ENCODE measurements around the gene ZSCAN21.
"Not testable (repeated sequence)": the region's sequence is repeated elsewhere in the genome, so short reads cannot be mapped to it uniquely, and the experiment has no call there.

The ZSCAN21 gene

DNA sequence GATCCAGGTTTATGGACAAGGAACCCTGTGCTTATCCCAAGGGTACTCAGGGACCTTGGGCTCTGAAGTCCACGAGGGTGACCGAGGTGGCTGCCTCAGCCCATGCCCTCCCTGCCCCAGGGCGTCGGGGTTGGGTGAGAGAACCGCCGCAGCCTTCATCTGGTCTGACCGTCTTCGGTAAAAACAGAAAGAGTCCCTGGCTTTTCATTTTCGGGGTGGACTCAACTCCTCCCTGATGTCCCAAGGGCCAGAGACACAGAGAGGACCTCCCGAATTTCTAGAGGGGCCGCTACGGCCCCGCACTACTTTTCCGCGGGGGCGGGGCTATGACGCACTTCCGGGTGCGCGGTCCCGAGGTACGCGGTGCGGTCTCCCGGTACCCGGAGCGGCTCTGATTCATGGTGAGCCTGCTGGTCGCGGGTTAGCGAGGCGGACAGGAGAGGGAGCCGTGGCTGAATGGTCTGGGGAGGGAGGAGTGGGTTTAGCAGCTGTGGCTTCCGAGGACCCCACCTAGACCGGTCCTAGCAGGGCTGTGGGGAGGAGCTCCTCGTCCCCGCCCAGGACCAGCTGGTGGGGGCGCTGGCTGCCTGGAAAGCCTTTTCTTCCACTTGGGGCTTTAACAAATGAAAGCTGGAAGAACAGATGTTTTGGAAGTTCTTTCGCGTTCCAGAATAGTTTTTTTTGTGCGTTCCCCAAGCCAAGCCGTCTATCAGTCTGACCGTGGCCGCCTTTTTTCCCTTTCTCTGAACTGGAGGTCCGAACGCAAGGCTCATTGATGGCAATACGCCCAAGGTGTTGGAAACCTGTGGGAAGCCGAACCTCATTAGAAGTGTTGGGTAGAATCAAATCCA lies at the start of gene ZSCAN21:
TSS of gene ZSCAN21 (plus strand) at position 334 of the 851 bp plus-strand sequence. CDS start 7,233 bp downstream, outside the sequence.
- peak; percentile 95 for DNase-seq

DNA sequence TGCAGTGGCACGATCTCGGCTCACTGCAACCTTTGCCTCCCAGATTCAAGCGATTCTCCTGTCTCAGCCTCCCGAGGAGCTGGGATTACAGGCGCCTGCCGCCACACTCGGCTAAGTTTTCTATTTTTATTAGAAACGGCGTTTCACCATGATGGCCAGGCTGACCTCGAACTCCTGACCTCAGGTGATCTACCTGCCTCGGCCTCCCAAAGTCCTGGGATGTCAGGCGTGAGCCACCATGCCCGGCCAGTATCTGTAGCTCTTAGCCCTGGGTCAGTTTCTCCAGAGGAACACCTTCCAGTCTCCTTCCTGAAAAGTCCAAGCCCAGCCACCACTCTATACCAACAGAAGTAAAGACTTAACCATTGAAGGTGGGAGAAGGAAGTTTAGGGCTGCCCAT lies 49.3 kb upstream of the ZSCAN21 start:
- no peak for DNase-seq

DNA sequence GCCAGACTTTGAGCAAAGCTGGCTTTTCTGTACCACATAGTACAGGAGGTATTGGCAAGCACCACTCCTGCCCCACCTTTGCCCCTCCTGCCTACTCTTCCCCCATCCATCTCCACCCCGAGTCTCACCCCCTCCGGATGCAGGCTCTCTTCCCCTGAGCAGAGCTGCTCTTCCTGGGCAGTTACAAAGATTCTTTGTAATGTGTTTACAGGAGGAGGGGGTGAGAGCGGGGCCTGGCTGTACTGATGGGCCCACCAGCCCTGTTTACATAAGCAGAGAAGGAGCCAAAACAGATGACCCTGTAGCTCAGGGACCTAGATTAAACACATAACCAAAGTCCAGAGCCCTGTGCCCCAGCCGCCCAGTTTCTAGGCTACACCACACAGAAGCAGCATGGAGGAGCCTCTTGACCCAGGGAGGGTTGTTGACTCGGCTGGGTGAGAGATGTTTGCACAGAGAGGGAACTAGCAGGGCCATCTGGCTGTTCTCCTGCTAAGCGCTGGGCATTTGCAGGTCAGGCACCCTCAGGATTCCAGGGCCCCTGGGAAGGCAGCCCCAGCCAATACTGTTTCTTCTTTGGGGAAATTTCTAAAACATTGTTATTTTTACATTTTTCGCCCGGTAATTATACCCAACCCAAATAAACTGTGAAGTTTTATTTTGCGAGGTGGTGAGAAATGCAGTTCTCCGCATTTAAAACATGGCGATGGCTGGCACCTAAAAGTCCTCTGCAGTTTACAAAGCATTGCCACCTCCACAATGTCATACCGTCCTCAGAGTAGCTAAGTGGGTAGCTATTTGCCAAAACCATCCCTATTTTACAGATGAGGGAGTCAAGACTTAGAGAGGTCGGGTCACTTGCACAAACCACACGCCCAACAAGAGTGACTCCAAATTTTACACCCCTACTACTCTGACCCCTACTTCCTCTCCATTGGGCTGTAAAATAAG lies 45.6 kb upstream of the ZSCAN21 start:
- no peak for DNase-seq

DNA sequence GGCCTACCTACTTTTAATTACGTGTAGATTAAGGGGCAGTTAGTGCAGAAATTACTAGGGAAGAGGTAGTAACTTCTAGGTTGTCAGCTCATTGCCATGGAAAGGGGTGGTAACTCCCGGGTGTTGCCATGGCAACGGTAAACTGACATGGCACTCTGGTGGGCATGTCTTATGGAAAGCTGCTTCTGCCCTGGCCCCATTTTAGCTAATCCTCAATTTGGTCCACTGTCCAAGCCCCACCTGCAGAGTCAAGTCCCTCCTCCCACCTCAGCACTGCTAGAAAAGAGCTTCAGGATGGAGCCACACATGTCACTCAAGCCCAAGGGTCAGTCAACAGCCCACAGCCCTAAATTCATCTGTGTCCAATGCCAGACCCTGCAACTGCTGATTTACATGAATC lies 41.7 kb upstream of the ZSCAN21 start:
- no peak for DNase-seq

DNA sequence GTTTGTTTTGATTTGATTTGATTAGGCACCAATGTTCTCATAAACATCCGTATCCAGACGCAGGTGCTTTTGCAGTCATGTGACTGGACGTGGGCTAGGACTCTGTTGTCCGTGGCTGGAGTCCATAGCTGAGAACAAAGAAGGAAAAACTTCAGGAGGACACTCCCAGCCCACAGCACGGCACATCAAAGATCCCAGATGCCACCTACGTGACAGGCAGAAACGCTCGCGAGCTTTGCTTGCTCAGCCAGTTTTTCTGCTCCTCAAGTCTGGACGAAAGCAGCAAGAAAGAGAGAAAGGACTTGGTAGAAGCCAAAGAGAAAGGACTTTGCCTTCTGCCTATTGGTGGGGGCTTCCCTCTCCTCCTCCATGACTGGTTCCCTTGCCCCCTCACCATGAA lies 41.0 kb upstream of the ZSCAN21 start:
- no peak for DNase-seq

DNA sequence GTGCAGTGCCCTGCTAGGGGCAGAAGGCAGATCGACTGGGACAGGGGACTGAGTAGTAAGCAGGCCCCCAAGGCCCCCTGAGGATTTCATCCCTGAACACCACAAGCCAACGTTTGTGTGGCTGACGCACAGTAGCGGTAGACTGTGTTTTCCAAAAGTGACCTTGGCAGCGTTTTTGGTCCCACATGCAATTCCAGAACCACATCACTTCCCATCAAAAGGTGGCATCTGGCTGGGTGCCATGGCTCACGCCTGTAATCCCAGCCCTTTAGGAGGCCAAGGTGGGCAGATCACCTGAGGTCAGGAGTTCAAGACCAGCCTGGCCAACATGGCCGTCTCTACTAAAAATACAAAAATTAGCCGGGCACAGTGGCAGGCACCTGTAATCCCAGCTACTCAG lies 39.6 kb upstream of the ZSCAN21 start:
- DNase-seq: not testable (repeated sequence)

DNA sequence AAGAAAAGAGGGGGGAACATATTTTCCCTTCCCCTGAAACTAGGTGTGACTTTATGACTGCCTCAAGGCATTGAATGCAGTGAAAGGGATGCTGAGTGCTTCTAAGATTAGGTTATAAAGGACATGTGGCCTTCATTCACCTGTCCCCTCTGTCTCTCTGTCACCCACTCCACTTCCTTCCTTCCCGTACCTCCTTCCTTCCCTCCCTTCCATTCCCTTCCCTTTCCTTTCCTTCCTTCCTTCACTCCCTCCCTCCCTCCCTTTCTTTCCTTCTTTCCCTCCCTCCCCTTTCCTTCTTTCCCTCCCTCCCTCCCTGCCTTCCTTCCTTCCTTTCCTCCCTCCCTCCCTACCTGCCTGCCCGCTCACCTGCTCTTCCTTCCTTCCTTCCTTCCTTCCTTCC lies 38.7 kb upstream of the ZSCAN21 start:
- no peak for DNase-seq

DNA sequence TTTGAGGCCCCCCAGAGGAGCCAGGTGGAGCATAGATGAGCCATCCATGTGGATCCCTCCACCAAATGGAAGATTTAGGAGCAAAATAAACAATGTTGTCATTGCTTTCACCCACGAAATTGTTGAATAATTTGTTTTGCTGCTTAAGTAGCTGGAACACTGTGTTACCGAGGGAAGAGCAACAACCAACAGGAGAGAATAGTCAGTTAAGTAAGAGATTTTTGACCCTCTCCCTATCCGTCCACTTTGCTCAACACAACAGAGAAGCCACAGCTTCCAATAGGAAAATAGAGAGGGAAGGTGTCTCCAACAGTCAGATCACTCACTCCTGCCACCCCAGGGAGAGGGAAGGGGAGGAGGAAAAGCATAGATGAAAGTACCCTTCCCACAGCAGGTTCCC lies 38.1 kb upstream of the ZSCAN21 start:
- no peak for DNase-seq

DNA sequence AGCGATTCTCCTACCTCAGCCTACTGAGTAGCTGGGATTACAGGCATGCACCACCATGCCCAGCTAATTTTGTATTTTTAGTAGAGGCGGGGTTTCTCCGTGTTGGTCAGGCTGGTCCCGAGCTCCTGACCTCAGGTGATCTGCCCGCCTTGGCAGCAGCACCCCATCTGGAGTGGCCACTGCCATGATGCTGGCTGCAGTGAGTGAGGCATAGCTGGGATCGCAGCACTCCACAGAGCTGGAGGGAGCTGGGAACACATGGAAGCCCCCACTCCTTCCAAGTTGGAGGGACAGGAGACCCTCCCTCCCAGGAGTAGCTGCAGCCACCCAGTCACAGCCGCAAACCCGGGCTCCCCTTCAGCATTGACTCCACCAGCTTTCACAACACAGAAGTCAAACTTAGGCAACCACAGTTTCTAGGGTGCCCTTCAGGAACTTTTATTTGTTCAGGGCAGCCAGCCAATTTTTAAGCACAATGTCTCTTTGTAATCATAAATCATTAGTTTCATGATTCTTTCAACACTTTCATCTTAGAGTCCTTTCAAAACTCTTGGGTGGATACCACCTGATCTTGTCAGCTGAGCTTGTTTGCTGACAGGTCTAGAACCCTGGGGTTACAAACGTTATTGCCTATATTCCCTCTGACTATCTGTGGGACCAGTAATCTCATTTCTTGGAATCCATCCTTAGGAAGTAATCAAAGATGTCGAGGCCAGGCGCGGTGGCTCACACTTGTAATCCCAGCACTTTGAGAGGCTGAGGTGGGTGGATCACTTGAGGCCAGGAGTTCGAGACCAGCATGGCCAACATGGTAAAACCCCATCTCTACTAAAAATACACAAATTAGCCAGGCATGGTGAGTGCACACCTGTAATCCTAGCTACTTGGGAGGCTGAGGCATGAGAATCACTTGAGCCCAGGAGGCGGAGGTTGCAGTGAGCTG lies 36.9 kb upstream of the ZSCAN21 start:
- DNase-seq: not testable (repeated sequence)

DNA sequence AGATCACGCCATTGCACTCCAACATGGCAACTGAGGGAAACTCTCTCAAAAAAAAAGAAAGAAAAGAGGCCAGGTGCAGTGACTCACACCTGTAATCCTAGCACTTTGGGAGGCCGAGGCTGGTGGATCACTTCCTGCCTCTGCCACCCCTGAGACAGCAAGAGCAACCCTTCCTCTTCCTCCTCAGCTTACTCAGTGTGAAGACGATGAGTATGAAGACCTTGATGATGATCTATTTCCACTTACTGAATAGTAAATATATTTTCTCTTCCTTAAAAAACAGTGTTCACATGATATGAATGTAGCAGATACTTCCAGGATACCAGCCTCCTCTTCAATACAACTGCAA lies 36.3 kb upstream of the ZSCAN21 start:
- no peak for DNase-seq

DNA sequence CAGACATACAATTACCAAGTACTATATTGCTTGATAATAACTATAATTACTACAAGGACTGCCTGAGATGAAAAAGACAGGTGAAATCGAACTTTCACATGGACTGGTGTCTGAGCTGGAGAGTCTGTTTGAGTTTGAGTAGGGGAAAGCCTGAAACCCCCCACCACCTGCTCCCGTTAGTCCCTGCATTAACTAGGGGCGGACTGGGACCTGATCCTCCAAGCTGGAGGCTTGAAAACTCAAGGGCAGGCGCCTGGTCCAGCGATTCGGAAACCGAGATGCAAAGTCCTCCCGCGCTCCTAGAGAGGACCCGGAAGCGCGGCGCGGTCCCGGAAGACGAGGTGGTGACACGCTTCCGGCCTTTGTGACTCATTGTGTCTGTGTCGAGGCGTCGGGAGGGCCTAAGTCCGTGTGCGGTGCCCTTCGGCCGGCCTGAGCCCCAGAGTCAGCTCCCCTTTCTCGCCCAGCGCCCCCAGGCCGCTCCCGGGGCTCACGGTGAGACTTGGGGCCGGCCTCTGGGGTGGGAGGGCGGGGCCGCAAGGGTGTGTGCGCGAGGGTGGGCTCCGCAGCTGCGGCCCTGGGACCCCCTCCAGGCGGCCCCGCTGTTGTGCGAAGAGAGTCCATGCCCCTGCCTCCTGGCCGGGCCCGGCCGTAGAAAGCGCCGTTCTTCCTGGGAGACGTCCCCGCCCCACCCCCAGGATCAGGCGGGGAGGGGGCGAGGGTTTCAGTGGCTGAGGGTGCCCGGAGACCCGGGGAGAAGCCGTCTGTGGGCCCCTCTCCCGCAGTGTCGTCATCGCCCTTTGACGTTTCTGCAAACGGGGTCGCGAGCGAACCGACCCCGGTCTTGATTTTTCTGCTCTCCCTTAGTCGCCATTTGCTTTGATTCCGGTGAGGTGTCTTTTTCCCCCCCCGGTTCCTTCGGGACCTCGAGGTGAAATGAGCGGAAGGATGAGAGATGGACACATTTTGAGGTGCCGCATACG lies 34.1 kb upstream of the ZSCAN21 start, which contains the start of gene ZKSCAN1:
TSS of gene ZKSCAN1 (plus strand) at position 365 of the 983 bp plus-strand sequence. CDS start 7,911 bp downstream, outside the sequence.
- peak; percentile 88 for DNase-seq

DNA sequence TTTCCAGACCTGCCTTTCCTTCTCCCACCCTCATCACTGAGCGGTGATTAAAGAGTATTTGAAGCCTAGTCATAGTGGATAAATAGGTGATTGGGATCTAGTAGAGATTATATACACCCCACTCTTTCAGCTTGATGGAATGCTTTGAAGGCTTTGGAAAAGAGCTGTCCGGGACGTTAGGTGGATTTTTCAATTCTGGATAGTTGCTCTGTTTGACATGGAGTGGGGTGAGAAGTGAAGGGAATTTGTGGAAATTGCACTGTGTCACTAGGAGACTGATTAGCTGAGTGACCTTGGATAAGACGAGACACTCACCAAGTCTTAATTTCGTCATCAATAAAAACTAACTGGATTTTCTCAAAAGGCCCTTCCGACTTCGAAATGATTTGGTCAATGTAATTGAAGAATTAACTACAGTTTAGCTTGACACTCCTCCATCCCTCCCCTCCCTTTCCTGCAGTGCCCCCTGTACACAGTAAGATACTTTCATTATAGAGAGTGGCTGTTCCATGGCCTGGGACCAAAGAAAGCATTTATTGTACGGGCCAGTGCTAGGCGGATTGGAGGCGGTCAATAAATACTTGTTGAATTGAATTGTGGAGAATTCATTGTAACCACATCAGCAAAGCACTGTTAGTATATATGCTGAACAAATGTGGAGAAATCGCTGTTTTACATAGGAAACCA lies 33.2 kb upstream of the ZSCAN21 start:
- DNase-seq: no peak

DNA sequence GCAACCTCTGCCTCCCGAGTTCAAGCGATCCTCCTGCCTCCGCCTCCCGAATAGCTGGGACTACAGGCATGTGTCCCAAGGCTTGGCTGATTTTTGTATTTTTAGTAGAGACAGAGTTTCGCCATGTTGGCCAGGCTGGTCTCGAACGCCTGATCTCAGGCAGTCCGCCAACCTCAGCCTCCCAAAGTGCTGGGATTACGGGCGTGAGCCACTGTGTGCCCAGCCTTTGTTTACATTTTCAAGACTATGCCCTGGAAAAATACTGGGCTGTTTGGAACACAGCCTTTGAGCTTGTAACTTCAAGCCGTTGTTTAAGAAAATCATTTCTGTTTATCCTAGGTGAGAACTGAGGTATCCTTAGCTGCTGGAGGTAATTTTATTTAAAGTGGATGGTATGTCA lies 32.3 kb upstream of the ZSCAN21 start:
- no peak for DNase-seq

DNA sequence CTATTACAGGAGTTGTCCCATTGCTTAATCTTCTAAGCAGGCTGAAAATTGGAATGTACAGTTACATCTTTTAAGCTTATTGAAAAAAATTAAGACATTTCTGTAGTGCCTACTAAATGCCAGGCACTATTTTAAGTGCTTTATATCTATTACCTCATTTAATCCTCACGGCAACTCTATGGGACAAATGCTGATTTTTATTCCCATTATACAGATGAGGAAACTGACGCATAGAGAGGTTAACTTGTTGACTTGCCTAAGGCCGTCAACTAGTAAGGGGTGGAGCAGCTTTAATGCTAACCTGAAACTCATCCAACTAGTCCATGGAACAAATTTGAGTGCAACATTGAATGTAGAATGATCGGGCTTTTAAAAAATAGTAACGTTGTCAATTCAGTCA lies 31.7 kb upstream of the ZSCAN21 start:
- DNase-seq: no peak

DNA sequence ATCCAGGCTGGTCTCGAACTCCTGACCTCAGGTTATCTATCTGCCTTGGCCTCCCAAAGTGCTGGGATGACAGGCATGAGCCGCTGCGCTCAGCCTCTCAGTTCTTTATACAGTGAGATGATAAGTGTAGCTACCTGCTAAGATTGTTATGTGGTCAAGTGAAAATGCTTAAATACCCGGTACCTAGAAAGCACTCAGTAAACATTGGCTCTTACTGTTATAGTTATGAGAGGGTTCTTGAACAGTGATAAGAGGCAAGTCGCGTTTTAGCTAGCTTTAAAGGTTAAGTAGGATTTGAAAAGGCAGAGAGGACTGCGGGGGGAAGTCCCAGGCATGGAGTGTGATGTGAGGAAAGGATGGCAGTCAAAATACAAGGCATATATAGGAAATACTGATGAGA lies 29.7 kb upstream of the ZSCAN21 start:
- DNase-seq: no peak

DNA sequence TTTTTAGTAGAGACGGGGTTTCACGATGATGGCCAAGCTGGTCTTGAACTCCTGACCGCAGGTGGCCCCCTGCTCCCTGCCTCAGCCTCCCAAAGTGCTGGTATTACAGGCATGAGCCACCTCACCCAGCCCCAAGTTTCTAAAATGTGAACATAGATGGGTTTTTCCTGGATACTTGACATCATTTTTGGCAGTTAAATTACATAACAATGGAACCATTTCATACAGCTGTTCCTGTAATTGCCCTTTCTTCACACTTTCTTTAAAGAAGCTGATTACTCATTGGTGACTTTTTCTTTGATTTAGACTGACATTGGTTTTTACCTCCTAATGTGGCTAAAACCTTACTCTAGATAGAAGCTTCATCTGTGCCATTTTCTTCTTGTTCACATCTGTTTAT lies 28.3 kb upstream of the ZSCAN21 start:
- DNase-seq: no peak

DNA sequence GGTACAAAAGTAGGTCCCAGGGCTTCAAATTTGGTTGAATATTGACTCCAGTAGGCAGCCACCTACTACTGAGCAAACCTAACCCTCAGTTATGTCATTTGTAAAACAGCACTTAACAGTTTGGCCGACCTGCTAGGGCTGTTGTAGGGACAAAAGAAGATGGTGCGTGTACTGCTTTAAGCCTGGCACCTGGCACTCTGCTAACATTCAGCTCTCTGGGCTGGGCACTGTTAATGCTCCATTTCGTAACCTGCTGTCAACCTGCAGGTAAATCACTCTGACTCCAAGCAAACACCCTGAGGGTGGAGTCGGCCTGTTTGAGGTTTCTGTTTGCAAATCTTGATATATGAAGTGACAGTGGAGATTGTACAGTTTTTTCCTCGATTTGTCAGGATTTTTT lies 27.0 kb upstream of the ZSCAN21 start:
- no peak for DNase-seq

DNA sequence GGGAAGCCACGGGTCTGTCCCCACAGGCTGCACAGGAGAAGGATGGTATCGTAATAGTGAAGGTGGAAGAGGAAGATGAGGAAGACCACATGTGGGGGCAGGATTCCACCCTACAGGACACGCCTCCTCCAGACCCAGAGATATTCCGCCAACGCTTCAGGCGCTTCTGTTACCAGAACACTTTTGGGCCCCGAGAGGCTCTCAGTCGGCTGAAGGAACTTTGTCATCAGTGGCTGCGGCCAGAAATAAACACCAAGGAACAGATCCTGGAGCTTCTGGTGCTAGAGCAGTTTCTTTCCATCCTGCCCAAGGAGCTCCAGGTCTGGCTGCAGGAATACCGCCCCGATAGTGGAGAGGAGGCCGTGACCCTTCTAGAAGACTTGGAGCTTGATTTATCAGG lies 26.0 kb upstream of the ZSCAN21 start:
- DNase-seq: no peak

DNA sequence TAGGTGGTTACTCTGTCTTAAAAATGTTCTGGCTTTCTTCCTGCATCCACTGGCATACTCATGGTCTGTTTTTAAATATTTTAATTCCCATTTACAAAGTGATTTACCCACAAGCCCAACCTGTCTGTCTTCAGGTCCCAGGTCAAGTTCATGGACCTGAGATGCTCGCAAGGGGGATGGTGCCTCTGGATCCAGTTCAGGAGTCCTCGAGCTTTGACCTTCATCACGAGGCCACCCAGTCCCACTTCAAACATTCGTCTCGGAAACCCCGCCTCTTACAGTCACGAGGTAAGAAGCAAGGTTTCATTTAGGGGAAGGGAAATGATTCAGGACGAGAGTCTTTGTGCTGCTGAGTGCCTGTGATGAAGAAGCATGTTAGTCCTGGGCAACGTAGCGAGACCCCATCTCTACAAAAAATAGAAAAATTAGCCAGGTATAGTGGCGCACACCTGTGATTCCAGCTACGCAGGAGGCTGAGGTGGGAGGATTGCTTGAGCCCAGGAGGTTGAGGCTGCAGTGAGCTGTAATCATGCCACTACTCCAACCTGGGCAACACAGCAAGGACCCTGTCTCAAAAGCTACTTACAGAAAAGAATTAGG lies 25.5 kb upstream of the ZSCAN21 start:
- DNase-seq: no peak

DNA sequence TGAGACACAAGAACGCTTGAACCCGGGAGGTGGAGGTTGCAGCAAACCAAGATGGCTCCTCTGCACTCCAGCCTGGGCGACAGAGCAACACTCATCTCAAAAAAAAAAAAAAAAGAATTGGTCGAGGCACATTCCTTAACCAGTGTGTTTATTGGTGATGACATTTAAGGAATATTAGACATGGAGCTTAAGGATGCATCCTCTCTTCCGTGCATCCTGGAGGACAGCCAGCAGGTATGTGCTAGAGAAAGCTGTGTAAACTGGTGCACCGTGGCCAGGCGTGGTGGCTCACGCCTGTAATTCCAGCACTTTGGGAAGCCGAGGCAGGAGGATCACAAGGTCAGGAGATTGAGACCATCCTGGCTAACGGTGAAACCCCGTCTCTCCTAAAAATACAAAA lies 22.4 kb upstream of the ZSCAN21 start:
- no peak for DNase-seq

All from activated CD8-positive, alpha-beta memory T cell treated with anti-CD3 and anti-CD28 coated beads, Interleukin-2, amount 50 U/mL, for 48 hours (primary cell).